Measurements from ENCODE around the gene LAMB4.

Gene LAMB4, protein sequence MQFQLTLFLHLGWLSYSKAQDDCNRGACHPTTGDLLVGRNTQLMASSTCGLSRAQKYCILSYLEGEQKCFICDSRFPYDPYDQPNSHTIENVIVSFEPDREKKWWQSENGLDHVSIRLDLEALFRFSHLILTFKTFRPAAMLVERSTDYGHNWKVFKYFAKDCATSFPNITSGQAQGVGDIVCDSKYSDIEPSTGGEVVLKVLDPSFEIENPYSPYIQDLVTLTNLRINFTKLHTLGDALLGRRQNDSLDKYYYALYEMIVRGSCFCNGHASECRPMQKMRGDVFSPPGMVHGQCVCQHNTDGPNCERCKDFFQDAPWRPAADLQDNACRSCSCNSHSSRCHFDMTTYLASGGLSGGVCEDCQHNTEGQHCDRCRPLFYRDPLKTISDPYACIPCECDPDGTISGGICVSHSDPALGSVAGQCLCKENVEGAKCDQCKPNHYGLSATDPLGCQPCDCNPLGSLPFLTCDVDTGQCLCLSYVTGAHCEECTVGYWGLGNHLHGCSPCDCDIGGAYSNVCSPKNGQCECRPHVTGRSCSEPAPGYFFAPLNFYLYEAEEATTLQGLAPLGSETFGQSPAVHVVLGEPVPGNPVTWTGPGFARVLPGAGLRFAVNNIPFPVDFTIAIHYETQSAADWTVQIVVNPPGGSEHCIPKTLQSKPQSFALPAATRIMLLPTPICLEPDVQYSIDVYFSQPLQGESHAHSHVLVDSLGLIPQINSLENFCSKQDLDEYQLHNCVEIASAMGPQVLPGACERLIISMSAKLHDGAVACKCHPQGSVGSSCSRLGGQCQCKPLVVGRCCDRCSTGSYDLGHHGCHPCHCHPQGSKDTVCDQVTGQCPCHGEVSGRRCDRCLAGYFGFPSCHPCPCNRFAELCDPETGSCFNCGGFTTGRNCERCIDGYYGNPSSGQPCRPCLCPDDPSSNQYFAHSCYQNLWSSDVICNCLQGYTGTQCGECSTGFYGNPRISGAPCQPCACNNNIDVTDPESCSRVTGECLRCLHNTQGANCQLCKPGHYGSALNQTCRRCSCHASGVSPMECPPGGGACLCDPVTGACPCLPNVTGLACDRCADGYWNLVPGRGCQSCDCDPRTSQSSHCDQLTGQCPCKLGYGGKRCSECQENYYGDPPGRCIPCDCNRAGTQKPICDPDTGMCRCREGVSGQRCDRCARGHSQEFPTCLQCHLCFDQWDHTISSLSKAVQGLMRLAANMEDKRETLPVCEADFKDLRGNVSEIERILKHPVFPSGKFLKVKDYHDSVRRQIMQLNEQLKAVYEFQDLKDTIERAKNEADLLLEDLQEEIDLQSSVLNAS (N-terminal part only)

GRCh38 chr7:108130261-108130660 is at the start of gene LAMB4:
LAMB4 (minus strand) TSS chr7:108130361; CDS start chr7:108123164, 7,197 bp downstream.
- no peak for DNase-seq (ENCODE audit: low read depth)

DNA sequence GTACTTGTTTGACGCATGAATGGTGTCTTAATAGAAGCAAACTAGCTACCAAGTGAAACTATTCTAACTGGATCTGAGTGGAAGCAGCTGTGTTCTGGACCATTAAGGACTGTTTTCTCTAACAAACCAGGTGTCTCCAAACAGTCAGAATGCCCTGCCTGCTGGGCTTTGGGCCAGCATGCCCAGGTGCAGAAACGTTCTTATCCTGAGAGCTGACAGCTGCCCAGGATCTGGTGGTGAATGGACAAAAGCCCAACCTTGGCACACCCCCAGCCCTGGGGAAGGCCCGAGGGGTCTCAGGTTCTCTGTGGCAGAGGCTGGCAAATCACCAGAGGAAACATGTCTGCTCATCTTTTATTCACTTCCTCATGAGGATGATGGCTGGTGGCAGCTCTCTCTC is 48.2 kb upstream of the LAMB4 start:
- no peak for DNase-seq (ENCODE audit: low read depth)

DNA sequence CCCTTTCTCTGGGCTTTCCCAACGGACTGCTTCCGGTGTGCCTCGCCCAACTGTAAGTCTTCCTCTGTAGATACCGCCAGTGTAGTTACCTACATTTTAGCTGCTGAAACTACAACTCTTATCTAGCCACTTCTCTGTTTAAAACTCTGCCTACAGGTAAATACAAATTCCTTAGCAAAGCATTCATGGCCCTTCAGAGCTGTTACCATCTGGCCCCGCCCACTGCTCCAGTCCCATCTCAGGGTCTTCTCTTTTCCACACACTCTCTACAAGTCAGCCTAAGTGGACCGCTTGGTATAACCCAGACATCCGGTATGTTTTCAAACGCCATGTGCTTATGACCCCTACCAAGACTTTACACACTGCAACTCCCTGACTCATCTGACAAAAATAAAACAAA is 41.0 kb upstream of the LAMB4 start:
- DNase-seq (ENCODE audit: low read depth), result no peak

- no peak for DNase-seq (ENCODE audit: low read depth)
These were observed 40.1 kb upstream of the LAMB4 start for GRCh38 chr7:108170251-108170650.

- DNase-seq (ENCODE audit: low read depth), result no peak
These were observed 37.3 kb upstream of the LAMB4 start for GRCh38 chr7:108167460-108167859.

DNA sequence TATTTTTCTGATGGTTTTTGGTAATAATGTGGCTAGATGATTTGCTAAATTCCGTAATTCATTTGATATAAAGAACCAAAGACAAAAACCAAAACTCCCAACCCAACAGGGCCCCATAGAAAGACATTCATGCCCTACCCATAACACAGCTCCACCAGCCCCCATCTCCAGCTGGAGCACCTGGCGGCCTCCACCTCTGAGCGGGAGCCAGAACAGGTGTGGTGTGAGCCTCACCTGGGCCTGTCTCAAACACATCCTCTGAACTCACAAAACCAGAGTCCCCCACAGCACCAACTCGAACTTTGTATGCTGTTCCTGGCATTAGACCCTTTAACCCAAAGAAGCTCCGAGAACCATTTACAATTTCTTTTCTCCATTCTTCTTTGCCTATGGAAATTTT is 36.5 kb upstream of the LAMB4 start:
- DNase-seq (ENCODE audit: low read depth), result no peak

DNA sequence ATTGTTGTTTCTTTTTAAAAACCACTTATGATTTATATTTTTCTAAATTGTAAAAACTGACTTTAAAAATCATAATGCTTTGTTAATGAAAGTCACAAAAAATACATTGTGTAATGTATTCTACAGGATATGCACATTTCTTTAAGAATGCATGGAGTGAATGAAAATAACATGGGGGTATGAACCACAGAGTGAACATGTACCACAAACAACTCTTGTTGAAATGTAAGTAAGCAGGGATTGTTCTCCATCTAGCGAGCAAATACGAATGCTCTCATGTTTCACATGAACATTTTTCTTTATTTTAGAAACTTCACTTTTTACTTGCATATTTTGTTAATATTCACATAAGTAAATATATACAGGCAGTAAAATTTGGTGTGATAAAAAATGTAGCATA is 35.6 kb upstream of the LAMB4 start:
- no peak for DNase-seq (ENCODE audit: low read depth)

DNA sequence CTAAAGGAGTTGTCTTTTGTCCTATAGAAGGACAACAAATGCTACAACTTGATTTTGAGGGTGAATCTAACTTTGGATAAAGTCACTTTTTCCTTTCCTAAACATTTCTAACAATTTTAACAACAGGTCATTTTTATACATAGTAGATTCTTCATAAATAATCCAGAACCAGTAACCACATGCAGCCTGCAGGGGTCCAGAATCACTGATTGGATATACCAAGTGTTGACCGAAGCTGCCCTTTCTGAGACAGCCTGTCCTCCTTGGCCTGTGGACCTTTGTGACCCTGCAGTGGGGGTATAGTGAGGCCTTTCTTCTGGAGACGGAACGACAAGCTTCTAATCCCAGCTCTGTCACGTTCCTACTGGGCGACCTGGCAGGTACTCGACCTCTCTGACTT is 34.8 kb upstream of the LAMB4 start:
- no peak for DNase-seq (ENCODE audit: low read depth)

- no peak for DNase-seq (ENCODE audit: low read depth)
These were observed 34.2 kb upstream of the LAMB4 start for GRCh38 chr7:108164342-108164741.

DNA sequence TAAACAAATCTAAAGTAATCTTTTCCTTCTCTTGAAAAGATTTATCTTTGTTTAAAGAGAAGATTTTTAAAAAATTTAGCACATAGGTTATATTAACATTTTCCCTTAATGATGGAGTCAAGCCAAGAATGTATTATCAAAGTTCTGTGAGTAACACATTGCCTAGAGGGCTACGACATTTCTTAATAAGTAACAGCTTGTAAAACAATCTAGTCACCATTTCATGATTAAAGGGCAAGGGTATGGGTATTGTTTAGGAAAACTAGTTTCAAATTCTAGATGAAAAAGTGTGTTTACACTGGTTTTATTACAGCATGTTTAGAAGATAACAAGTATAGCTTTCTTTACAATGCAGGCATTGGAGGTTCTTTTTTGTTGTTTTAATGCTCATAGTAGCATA is 28.6 kb upstream of the LAMB4 start:
- DNase-seq (ENCODE audit: low read depth), result peak; percentile 16

GRCh38 chr7:108157606-108158335 is 27.6 kb upstream of the LAMB4 start:
- no peak for DNase-seq (ENCODE audit: low read depth)

DNA sequence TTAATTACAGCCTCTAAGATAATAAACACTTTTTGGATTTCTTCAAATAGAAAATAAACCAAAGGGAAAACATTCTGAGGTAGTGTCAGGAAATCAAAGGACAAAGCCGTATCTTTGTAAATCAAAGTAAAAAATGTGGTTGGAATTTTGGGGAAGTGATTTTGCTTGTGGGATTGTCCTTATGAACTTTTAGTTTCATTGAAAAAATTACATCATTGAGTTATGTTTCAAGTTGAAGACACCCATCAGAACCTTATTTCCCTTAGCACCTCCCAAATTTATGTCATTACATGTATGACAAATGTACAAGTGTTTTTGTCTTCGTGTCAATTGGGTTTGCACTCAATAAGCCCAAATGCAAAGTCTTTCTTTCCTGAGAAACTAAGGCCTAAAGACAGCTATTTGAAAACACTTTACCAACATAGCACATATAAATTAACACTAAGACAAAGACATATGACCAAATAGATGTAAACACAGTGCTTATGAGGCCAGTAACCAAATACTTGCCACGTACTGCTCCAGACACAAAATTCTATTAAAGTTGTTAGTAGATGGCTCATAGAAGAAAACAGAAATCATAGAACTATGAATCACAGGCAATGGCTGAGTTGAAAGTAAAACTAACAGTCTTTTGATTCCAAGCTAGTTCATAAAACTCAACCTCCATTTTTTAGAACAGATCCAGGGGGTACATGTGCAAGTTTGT is 26.9 kb upstream of the LAMB4 start:
- peak; percentile 8 for DNase-seq (ENCODE audit: low read depth)

GRCh38 chr7:108152198-108152597 is 22.0 kb upstream of the LAMB4 start:
- no peak for DNase-seq (ENCODE audit: low read depth)

DNA sequence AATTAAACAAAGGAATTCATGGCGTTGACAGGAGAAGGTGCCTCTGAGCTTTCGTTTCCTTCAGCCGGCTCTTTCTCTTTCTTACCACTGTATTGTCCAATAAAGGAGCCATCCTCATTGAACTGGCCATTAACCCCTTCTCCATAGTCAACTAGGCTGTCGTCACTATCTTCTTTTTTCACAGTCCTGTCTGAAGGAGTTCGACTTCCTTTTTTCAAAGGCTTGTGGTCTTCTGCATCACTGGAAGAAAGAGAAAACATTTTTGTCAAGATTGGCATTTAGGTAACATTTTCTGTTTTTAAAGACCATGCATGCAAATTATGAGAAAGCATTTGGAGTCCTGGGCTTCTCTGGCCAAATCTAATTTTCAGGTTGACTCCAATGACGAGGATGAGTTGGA is 19.7 kb upstream of the LAMB4 start:
- no peak for DNase-seq (ENCODE audit: low read depth)

DNA sequence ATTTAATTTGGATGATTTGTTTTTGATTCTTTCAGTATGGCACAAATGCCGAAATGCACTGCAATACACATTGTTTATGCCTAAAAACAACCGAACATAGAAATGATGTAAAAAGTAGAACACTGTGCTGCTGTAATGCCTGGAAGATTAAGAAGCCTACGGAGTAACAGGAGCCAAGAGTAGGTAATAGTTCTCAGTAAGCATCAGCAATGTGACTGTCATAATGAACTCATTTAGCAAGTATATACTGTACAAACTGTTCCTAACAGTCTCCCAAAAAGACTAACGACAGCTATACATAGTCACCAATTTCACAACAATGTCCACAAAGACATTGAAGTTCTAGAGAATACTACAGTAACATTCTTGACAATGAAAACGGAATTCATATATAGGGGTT is 19.0 kb upstream of the LAMB4 start:
- no peak for DNase-seq (ENCODE audit: low read depth)

DNA sequence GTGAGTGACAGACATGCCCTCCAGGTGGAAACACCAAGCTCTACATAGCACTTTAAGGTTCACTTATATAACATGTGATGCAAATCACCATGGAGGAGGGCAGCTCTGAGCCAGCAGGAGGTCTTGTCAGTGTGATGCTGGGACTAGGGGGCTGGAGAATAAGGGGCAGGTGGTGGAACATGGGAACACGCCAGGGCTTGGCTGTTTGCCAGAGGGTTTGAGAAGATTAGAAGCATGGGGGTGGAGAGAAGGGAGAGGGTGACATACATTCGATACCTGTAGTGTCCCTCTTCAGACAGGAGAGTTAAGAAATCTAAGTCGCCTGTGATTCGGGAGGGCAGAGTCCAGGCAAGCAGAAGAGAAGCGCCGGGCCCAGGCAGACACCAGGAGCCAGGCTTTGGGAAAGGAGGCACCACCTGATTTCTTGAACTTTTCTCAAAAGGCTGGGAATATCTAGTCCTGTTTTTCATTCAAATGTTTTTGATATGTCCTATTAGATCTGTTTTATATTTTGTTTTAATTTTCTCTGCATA is 16.9 kb upstream of the LAMB4 start:
- no peak for DNase-seq (ENCODE audit: low read depth)

DNA sequence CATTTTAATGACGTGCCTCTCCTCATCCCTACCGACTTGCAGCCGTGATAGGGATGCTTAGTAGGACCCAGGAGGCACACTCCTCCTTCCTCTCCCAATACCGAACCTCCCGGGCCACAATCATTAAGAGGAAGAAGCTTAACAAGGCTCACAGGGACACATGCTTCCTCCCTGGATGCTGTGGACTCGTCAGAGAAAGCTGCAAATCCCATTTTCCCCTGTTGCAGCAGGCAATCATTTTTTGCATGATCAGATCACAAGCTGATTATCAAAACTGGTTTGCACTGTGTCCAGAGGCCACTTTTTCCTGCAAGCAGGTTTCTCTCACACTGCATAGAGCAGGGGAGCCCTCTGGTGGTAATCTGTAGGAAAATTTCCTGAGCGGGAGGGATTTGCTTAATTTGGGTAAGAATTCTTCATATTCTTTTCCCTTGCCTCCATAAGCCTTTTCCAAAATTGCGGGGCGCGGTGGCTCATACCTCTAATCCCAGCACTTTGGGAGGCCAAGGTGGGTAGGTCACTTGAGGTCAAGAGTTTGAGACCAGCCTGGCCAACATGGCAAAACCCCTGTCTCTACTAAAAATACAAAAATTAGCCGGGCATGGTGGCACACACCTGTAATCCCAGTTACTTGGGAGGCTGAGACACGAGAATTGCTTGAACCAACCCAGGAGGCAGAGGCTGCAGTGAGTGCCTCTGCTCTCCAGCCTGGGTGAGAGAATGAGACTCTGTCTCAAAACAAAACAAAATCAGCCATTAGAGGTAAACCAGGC is 16.1 kb upstream of the LAMB4 start:
- peak; percentile 80 for DNase-seq (ENCODE audit: low read depth)

GRCh38 chr7:108145401-108145800 is 15.2 kb upstream of the LAMB4 start:
- DNase-seq (ENCODE audit: low read depth), result no peak

- no peak for DNase-seq (ENCODE audit: low read depth)
These were observed 14.8 kb upstream of the LAMB4 start for GRCh38 chr7:108144931-108145330.
